HG03066 (cell line): Measurements from ENCODE around the gene NEUROG2.
"Not testable (repeated sequence)": the region's sequence is repeated elsewhere in the genome, so short reads cannot be mapped to it uniquely, and the experiment has no call there.

Experiments
- ATAC-seq: cut with Tn5 transposase; IDR thresholded peaks from one replicate; pipeline ENCODE4 v1.9.1; 2021; ENCODE audit warnings: low read depth; ENCODE audit not compliant: unreplicated experiment

Gene NEUROG2

GRCh38 chr4:112492321-112492720 is 23.7 kb downstream of the NEUROG2 start:
- ATAC-seq = no peak

DNA sequence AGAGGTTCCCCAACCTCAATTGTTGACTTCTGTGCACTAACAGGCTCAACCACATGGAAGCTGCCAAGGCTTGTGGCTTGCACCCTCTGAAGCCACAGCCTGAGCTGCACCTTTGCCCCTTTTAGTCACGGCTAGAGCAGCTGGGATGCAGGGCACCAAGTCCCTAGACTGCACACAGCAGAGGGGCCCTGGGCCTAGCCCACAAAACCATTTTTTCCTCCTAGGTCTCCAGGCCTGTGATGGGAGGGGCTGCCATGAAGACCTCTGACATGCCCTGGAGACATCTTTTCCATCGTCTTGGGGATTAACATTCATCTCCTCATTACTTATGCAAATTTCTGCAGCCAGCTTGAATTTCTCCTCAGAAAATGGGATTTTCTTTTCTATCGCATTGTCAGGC is 25.2 kb downstream of the NEUROG2 start:
- ATAC-seq = not testable (repeated sequence)

DNA sequence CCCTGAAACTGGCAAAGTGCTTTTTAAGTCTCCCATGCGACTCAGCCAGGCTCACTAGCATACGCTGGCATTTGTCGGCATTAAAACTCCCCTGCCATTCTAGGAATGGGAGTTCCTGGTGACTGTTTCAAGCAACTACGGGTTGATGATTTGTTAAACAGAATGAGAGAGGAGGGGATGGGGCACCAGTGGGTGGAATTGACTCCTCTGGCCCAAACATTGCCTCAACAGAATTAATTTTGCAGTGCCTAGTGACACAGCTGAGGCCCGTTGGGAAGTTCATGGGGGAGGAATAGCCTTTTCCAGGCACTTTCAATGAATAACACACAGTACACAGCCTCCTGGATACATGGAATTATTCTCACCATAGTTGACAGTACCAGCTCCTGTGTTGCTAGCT is 30.1 kb downstream of the NEUROG2 start:
- ATAC-seq = no peak

GRCh38 chr4:112473985-112474384 is 42.0 kb downstream of the NEUROG2 start:
- no peak for ATAC-seq

- no peak for ATAC-seq
Observed at GRCh38 chr4:112472318-112472717, 43.7 kb downstream of the NEUROG2 start.
